ENCODE measurements around the gene TOMM70.

Gene TOMM70

GRCh38 chr3:100411091-100411982, 10.4 kb upstream of the TOMM70 start:
- Histone ChIP-seq H3K9ac (ENCODE audit: low read length) (no peak overlapping the region), H3K4me1 (ENCODE audit: control insufficient read depth, insufficient read depth, low read length) (peaks cover 26% of the 10 kb centered on the region), H3K27ac (ENCODE audit: low read depth, low read length) (no peak overlapping the region), H3K9me3 (ENCODE audit: control insufficient read depth, insufficient read depth, low read depth, low read length) (peaks cover 10% of the 10 kb centered on the region; the same call in 1 of the 2 replicates), H3K36me3 (ENCODE audit: control insufficient read depth, insufficient read depth, low read length) (peaks cover 6% of the 10 kb centered on the region; the same call in 1 of the 2 replicates), H3K4me3 (ENCODE audit: low read depth, low read length) (no peak overlapping the region), H3K27me3 (ENCODE audit: control insufficient read depth, insufficient read depth, low read length) (no peaks in the 10 kb centered on the region)

- peaks cover 2% of the 10 kb centered on the region for H3K4me1 ChIP-seq (ENCODE audit: control insufficient read depth, insufficient read depth, low read length)
- peaks cover 6% of the 10 kb centered on the region; the same call in 1 of the 2 replicates for H3K36me3 ChIP-seq (ENCODE audit: control insufficient read depth, insufficient read depth, low read length)
- H3K9ac ChIP-seq (ENCODE audit: low read length) = no peak overlapping the region
- H3K9me3 ChIP-seq (ENCODE audit: control insufficient read depth, insufficient read depth, low read depth, low read length) = peaks cover 10% of the 10 kb centered on the region; the same call in 1 of the 2 replicates
- H3K27me3 ChIP-seq (ENCODE audit: control insufficient read depth, insufficient read depth, low read length) = no peaks in the 10 kb centered on the region
- H3K27ac ChIP-seq (ENCODE audit: low read depth, low read length) = no peak overlapping the region
- H3K4me3 ChIP-seq (ENCODE audit: low read depth, low read length) = no peak overlapping the region
Observed at GRCh38 chr3:100407977-100408532, 7.2 kb upstream of the TOMM70 start.

- H3K4me1 ChIP-seq (ENCODE audit: control insufficient read depth, insufficient read depth, low read length) = no peaks in the 10 kb centered on the region
- H3K9ac ChIP-seq (ENCODE audit: low read length) = no peak overlapping the region
- H3K27me3 ChIP-seq (ENCODE audit: control insufficient read depth, insufficient read depth, low read length) = no peaks in the 10 kb centered on the region
- no peak overlapping the region for H3K4me3 ChIP-seq (ENCODE audit: low read depth, low read length)
- H3K9me3 ChIP-seq (ENCODE audit: control insufficient read depth, insufficient read depth, low read depth, low read length) = peaks cover 8% of the 10 kb centered on the region; the same call in 1 of the 2 replicates
- H3K27ac ChIP-seq (ENCODE audit: low read depth, low read length) = no peak overlapping the region
- peaks cover 5% of the 10 kb centered on the region; the same call in 1 of the 2 replicates for H3K36me3 ChIP-seq (ENCODE audit: control insufficient read depth, insufficient read depth, low read length)
Observed at GRCh38 chr3:100407164-100407563, 6.3 kb upstream of the TOMM70 start.

- H3K36me3 ChIP-seq (ENCODE audit: control insufficient read depth, insufficient read depth, low read length) = no peaks in the 10 kb centered on the region
- H3K27me3 ChIP-seq (ENCODE audit: control insufficient read depth, insufficient read depth, low read length) = no peaks in the 10 kb centered on the region
- peak overlapping the region; percentile 68 for H3K4me3 ChIP-seq (ENCODE audit: low read depth, low read length)
- no peak overlapping the region for H3K27ac ChIP-seq (ENCODE audit: low read depth, low read length)
- H3K4me1 ChIP-seq (ENCODE audit: control insufficient read depth, insufficient read depth, low read length) = no peaks in the 10 kb centered on the region
- H3K9ac ChIP-seq (ENCODE audit: low read length) = no peak overlapping the region
- H3K9me3 ChIP-seq (ENCODE audit: control insufficient read depth, insufficient read depth, low read depth, low read length) = peaks cover 4% of the 10 kb centered on the region; the same call in 1 of the 2 replicates
Observed at GRCh38 chr3:100404250-100404548, 3.3 kb upstream of the TOMM70 start.

- Histone ChIP-seq H3K4me3 (ENCODE audit: low read depth, low read length) (peak overlapping the region; percentile 68), H3K4me1 (ENCODE audit: control insufficient read depth, insufficient read depth, low read length) (no peaks in the 10 kb centered on the region), H3K9ac (ENCODE audit: low read length) (peak overlapping the region; percentile 66), H3K9me3 (ENCODE audit: control insufficient read depth, insufficient read depth, low read depth, low read length) (peaks cover 4% of the 10 kb centered on the region; the same call in 1 of the 2 replicates), H3K36me3 (ENCODE audit: control insufficient read depth, insufficient read depth, low read length) (no peaks in the 10 kb centered on the region), H3K27me3 (ENCODE audit: control insufficient read depth, insufficient read depth, low read length) (no peaks in the 10 kb centered on the region), H3K27ac (ENCODE audit: low read depth, low read length) (peak overlapping the region; percentile 49; the same call in 1 of the 2 replicates)
Observed at GRCh38 chr3:100403362-100404249, 2.7 kb upstream of the TOMM70 start.

GRCh38 chr3:100402891-100403290, 2.0 kb upstream of the TOMM70 start:
- Histone ChIP-seq H3K4me1 (ENCODE audit: control insufficient read depth, insufficient read depth, low read length) (no peaks in the 10 kb centered on the region), H3K36me3 (ENCODE audit: control insufficient read depth, insufficient read depth, low read length) (no peaks in the 10 kb centered on the region), H3K27ac (ENCODE audit: low read depth, low read length) (peak overlapping the region; percentile 49; the same call in 1 of the 2 replicates), H3K9me3 (ENCODE audit: control insufficient read depth, insufficient read depth, low read depth, low read length) (peaks cover 4% of the 10 kb centered on the region; the same call in 1 of the 2 replicates), H3K27me3 (ENCODE audit: control insufficient read depth, insufficient read depth, low read length) (no peaks in the 10 kb centered on the region), H3K9ac (ENCODE audit: low read length) (peak overlapping the region; percentile 66), H3K4me3 (ENCODE audit: low read depth, low read length) (peak overlapping the region; percentile 68)

- H3K9me3 ChIP-seq (ENCODE audit: control insufficient read depth, insufficient read depth, low read depth, low read length) = peaks cover 1% of the 10 kb centered on the region; the same call in 1 of the 2 replicates
- peak overlapping the region; percentile 78; the same call in 1 of the 2 replicates for H3K27ac ChIP-seq (ENCODE audit: low read depth, low read length)
- no peaks in the 10 kb centered on the region for H3K27me3 ChIP-seq (ENCODE audit: control insufficient read depth, insufficient read depth, low read length)
- H3K36me3 ChIP-seq (ENCODE audit: control insufficient read depth, insufficient read depth, low read length) = no peaks in the 10 kb centered on the region
- no peaks in the 10 kb centered on the region for H3K4me1 ChIP-seq (ENCODE audit: control insufficient read depth, insufficient read depth, low read length)
- H3K9ac ChIP-seq (ENCODE audit: low read length) = peak overlapping the region; percentile 96
- peak overlapping the region; percentile 68 for H3K4me3 ChIP-seq (ENCODE audit: low read depth, low read length)
Observed at GRCh38 chr3:100402256-100402655, 1.4 kb upstream of the TOMM70 start.

- Histone ChIP-seq H3K27ac (ENCODE audit: low read depth, low read length) (peak overlapping the region; percentile 78), H3K4me3 (ENCODE audit: low read depth, low read length) (peak overlapping the region; percentile 68), H3K9ac (ENCODE audit: low read length) (peak overlapping the region; percentile 96), H3K36me3 (ENCODE audit: control insufficient read depth, insufficient read depth, low read length) (no peaks in the 10 kb centered on the region), H3K4me1 (ENCODE audit: control insufficient read depth, insufficient read depth, low read length) (no peaks in the 10 kb centered on the region), H3K9me3 (ENCODE audit: control insufficient read depth, insufficient read depth, low read depth, low read length) (no peaks in the 10 kb centered on the region), H3K27me3 (ENCODE audit: control insufficient read depth, insufficient read depth, low read length) (no peaks in the 10 kb centered on the region)
Observed at GRCh38 chr3:100401674-100402041, 769 bp upstream of the TOMM70 start.

GRCh38 chr3:100400419-100400779, 490 bp downstream of the TOMM70 start:
- Histone ChIP-seq H3K27me3 (ENCODE audit: control insufficient read depth, insufficient read depth, low read length) (no peaks in the 10 kb centered on the region), H3K4me3 (ENCODE audit: low read depth, low read length) (peak overlapping the region; percentile 68), H3K9ac (ENCODE audit: low read length) (peak overlapping the region; percentile 96), H3K9me3 (ENCODE audit: control insufficient read depth, insufficient read depth, low read depth, low read length) (no peaks in the 10 kb centered on the region), H3K27ac (ENCODE audit: low read depth, low read length) (peak overlapping the region; percentile 78; the same call in 1 of the 2 replicates), H3K4me1 (ENCODE audit: control insufficient read depth, insufficient read depth, low read length) (no peaks in the 10 kb centered on the region), H3K36me3 (ENCODE audit: control insufficient read depth, insufficient read depth, low read length) (no peaks in the 10 kb centered on the region)

- Histone ChIP-seq H3K36me3 (ENCODE audit: control insufficient read depth, insufficient read depth, low read length) (no peaks in the 10 kb centered on the region), H3K4me3 (ENCODE audit: low read depth, low read length) (peak overlapping the region; percentile 68), H3K4me1 (ENCODE audit: control insufficient read depth, insufficient read depth, low read length) (no peaks in the 10 kb centered on the region), H3K27me3 (ENCODE audit: control insufficient read depth, insufficient read depth, low read length) (no peaks in the 10 kb centered on the region), H3K9me3 (ENCODE audit: control insufficient read depth, insufficient read depth, low read depth, low read length) (no peaks in the 10 kb centered on the region), H3K27ac (ENCODE audit: low read depth, low read length) (no peak overlapping the region), H3K9ac (ENCODE audit: low read length) (peak overlapping the region; percentile 96)
Observed at GRCh38 chr3:100399341-100400071, 1.4 kb downstream of the TOMM70 start.
